HG03097 (cell line): ENCODE data around the gene ZBTB7B.

ENCODE experiments used
- ATAC-seq: cut with Tn5 transposase; IDR thresholded peaks from one replicate; pipeline ENCODE4 v1.9.1; 2021; ENCODE audit not compliant: unreplicated experiment, low FRiP score

Gene ZBTB7B

GRCh38 chr1:155034318-155035208, 32.0 kb downstream of the ZBTB7B start:
- no peak for ATAC-seq

DNA sequence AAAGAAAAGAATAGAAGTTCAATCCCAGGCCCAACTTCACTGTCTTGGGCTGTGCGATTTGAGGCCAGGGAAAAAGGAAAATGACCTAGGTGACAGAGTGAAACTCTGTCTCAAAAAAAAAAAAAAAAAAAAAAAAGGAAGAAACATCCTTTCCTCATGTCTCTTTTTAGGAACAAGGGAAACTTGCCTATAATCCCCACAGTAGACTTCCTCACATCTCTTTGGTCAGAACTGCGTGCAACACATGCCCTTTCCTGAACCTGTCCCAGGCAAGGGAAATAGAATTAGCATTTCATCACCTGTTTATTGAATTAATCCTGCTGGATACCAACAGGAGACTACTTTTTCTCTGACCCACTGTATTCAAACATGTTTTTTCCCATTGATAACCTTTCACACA, 33.3 kb downstream of the ZBTB7B start:
- ATAC-seq = no peak

DNA sequence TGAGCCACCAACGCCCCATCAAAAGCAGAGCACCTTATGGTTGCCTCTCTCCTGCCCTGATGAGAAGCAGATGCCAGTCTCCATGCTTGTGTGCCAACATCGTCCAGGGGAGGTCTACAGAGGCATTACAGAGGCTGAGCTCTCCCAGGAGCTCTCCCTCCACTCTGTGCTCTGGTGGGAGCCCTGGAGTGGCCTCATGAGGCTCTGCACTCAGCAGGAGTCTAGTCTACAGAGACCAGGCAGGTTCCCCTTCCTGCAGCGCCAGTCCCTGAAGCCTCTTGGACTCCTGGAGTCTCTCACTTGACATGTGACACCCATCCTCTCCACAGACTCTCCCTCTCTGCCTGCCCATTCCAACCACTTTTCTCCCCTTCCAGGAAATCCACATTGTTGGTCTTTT, 34.4 kb downstream of the ZBTB7B start:
- ATAC-seq = no peak

DNA sequence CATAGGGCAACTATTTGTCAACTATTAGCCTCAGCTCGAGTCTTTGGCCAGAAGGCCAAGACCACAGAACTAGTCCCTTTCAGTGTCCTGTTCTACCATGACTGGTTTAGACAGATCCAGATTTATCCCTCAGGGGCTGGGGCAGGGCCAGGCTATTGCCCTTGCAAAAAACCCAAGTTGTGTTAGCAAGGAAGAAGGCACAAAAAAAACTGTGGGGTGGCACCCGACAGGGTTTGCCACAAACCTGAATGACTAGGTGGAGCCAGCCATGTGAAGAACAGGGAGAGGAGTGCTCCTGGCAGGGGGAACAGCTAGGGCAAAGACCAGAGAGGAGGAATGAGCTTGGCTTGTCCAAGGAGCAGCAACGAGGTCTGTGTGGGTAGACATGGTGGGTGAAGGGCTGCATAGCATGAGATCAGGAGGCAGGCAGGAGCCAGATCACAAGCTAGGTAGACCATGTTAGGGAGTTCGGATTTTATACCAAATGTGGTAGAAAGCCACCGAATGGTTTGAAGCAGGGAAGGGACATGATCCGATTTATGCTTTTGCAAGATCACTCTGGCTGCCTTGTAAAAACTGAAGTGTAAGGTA, 35.3 kb downstream of the ZBTB7B start:
- no peak for ATAC-seq

GRCh38 chr1:155038602-155039307, 36.2 kb downstream of the ZBTB7B start:
- ATAC-seq = no peak

- no peak for ATAC-seq
These were observed 36.7 kb downstream of the ZBTB7B start for GRCh38 chr1:155039308-155039669.

DNA sequence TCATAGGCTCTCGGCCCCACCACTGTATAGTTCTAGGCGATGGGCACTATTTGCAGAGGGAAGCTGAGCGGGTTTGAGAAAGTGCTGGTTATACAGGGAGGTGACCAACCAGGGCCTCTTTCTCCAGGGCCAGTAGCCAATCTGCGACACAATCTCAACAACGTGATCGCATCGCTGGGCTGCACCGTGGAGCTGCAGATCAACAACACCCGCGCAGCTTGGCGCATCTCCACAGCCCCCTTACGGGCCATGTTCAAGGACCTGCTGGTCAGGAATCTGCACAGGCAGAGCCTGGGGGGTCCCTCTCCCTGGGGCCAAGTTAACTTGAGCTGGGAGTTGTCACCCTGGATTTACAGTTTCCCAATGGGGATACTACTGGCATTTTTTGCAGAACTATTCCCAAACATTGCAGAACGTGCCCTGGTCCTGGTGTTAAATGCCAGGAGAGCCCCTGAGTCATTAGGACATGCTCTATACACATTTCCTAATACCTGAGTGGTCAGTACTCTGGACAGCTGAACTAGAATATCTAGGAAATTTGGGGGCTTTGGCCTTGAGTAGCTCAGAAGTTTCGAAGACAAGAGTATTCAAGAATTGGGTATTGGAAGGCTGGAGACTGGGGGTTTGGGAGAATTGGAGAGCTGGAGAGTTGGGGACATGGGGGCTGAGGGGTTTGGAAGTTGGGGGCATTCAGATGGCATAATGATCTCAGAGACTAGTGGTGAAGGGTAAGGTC, 37.9 kb downstream of the ZBTB7B start:
- ATAC-seq = no peak

DNA sequence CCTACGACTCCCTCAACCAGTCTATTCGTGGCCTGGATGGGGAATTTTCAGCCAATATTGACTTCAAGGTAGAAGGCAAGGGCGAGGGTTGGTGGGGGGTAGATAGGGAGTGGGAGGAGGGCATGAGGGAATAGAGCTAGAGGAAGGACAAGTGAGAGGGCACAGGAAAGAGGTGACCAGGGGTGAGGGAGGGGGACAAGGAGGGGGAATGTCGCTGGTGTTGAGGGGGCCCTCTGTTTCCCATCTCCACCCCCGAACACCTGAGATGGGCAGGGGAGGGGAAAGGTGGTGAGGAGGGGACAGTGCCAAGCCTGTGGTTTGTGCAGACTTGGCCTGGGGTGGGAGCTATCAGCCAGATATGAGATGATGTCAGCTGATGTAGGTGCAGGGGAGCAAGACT, 40.2 kb downstream of the ZBTB7B start:
- no peak for ATAC-seq

DNA sequence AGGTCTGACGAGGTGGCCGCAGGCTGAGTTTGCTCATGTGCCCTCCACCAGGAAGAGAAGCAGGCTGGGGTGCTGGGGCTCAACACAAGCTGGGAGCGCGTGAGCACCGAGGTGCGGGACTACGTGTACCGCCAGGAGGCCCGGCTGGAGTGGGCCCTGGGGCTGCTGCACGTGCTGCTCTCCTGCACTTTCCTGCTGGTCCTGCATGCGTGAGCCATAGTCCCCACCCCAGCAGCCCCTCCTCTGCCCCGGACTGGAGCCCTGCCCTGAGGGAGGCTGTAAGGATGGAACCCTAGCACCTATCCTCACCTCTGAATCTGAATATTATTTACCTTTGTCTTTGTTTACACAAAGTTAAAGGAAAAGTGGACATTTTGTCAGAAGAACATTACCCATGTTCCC, 40.7 kb downstream of the ZBTB7B start:
- ATAC-seq = no peak

- no peak for ATAC-seq
These were observed 41.2 kb downstream of the ZBTB7B start for GRCh38 chr1:155043793-155044192.

DNA sequence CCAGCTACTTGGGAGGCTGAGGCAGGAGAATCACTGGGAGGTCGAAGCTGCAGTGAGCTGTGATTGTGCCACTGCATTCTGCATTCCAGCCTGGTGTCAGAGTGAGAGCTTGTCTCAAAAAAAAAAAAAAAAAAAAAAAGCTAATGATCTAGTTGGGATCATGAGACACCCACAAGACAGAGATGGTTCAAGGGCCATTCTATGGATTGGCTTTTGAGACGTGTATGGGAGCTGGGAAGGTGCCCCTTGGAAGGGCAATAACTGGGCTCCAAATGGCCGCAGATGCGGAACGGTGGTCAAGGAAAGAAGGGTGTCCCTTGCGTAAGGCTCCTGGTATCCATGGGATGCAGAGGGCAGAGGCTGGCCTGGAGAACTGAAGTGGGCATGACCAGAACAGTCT, 41.8 kb downstream of the ZBTB7B start:
- ATAC-seq = no peak

GRCh38 chr1:155044812-155045657, 42.4 kb downstream of the ZBTB7B start:
- no peak for ATAC-seq

DNA sequence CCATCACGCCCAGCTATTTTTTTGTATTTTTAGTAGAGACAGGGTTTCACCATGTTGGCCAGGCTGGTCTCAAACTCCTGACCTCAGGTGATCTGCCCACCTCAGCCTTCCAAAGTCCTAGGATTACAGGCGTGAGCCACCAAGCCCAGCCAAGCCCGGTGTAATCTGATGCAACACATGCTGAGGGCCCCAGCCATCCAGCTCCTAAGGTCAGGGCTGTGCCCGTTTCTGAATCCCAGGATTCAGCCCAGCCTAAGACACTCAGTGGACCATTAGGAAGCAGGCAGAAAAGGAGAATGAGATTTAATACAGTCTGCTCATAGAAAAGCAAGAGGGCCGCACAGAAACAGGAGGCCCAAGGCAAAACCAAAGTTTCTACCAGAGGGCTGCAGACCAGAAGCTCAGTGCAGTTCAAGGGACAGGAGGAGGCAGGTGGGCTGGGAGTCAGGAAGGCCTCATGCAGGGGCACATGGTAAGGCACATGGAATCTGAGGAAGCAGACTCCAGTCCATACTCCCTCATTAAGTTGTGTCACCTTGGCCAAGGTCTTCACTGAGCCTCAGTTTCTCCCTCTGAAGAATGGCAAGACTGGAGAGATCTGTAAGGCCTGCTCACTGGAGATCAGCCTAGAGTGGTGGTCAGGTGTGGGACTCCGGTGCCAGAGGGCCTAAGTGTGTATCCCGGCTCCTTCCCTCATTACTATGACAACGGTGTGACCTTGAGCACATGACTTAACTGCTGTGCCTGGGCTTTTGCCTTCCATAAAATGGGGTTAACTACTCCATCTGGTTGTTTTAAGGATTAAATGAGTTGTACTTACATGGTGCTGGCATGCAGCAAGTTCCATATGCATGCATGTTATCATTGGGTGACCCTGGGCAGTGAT, 46.1 kb downstream of the ZBTB7B start:
- ATAC-seq = no peak

GRCh38 chr1:155049651-155050559, 47.3 kb downstream of the ZBTB7B start:
- ATAC-seq = no peak

DNA sequence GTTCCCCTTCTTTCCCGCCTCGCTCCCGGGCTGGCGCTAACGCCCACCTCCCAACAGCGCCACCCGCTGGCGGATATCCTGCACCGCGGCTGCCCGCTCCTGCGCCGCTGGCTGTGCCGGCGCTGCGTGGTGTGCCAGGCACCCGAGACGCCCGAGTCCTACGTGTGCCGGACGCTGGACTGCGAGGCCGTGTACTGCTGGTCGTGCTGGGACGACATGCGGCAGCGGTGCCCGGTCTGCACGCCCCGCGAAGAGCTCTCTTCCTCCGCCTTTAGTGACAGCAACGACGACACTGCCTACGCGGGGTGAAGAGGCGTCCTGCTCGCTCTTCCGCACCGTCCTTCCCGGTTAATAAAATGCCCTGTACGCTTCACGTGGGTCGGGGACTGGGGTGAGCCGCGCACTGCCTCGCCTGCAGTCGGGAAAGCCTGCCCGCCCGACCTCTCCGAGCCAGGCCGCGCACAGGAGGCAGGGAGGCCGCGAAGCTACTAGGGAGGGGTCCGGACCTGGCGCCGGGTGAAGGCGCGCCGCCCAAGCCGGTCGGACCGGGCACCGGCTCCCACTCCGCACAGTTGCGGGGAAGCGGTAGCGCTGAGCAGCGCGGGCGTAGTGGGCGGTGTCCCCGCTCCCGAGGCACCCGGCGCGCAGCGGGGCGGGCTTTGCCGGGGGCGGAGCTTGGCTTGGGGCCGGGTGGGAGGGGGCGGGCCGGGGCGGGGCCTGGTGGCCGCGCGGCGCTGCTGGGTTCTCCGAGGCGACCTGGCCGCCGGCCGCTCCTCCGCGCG, 48.1 kb downstream of the ZBTB7B start, which contains the start of gene ADAM15:
Gene ADAM15 (plus strand): TSS at position 757 of the 782 bp plus-strand sequence. CDS start 71 bp downstream, outside the sequence.
- no peak for ATAC-seq

GRCh38 chr1:155051342-155051776, 48.8 kb downstream of the ZBTB7B start:
- no peak for ATAC-seq

- ATAC-seq = no peak
These were observed 49.3 kb downstream of the ZBTB7B start for GRCh38 chr1:155051777-155052398.
